HG02610 (cell line): ENCODE data around the gene SNRNP200.
"Not testable (repeated sequence)": the region's sequence is repeated elsewhere in the genome, so short reads cannot be mapped to it uniquely, and the experiment has no call there.

Experiments used
- ATAC-seq: cut with Tn5 transposase; IDR thresholded peaks from one replicate; pipeline ENCODE4 v1.9.1; 2021; ENCODE audit warnings: mild to moderate bottlenecking, moderate library complexity; ENCODE audit not compliant: unreplicated experiment

Gene SNRNP200

GRCh38 chr2:96276787-96277499 is 28.4 kb downstream of the SNRNP200 start:
- no peak for ATAC-seq

GRCh38 chr2:96274355-96275056 is 30.8 kb downstream of the SNRNP200 start:
- ATAC-seq: no peak

- ATAC-seq: no peak
These were observed 31.6 kb downstream of the SNRNP200 start for GRCh38 chr2:96273763-96274162.

GRCh38 chr2:96271995-96272394 is 33.4 kb downstream of the SNRNP200 start:
- ATAC-seq: no peak

GRCh38 chr2:96267159-96267971 is 38.0 kb downstream of the SNRNP200 start:
- ATAC-seq: no peak

- peak; percentile 94 for ATAC-seq
These were observed 39.3 kb downstream of the SNRNP200 start, which contains the start of the genes CIAO1 and TMEM127 for GRCh38 chr2:96265840-96266679. CIAO1 (plus strand) TSS chr2:96266225; CDS start chr2:96266351, 126 bp downstream. TMEM127 (minus strand) TSS chr2:96265997; CDS start chr2:96265381, 616 bp downstream.

GRCh38 chr2:96265349-96265839 is 40.0 kb downstream of the SNRNP200 start:
- ATAC-seq: no peak

- ATAC-seq: no peak
These were observed 40.5 kb downstream of the SNRNP200 start for GRCh38 chr2:96264656-96265348.

GRCh38 chr2:96264086-96264485 is 41.3 kb downstream of the SNRNP200 start:
- no peak for ATAC-seq

GRCh38 chr2:96262306-96262705 is 43.0 kb downstream of the SNRNP200 start:
- no peak for ATAC-seq

- no peak for ATAC-seq
These were observed 43.9 kb downstream of the SNRNP200 start for GRCh38 chr2:96261328-96262003.

GRCh38 chr2:96260387-96261260 is 44.7 kb downstream of the SNRNP200 start:
- ATAC-seq: peak; percentile 43

GRCh38 chr2:96259497-96259921 is 45.8 kb downstream of the SNRNP200 start:
- no peak for ATAC-seq

- no peak for ATAC-seq
These were observed 47.0 kb downstream of the SNRNP200 start for GRCh38 chr2:96258166-96259022.

- ATAC-seq: not testable (repeated sequence)
These were observed 47.6 kb downstream of the SNRNP200 start for GRCh38 chr2:96257744-96258143.

GRCh38 chr2:96256611-96257113 is 48.7 kb downstream of the SNRNP200 start:
- no peak for ATAC-seq

GRCh38 chr2:96254571-96254970 is 50.8 kb downstream of the SNRNP200 start:
- ATAC-seq: no peak
